GM15510 (cell line): Measurements from ENCODE around the gene OR4C3.
"Not testable (repeated sequence)": the region's sequence is repeated elsewhere in the genome, so short reads cannot be mapped to it uniquely, and the experiment has no call there.

Source experiments
- POLR2A ChIP-seq: IDR thresholded peaks from 3 replicates; pipeline ENCODE4 v1.6.1; 2011; ENCODE audit warnings: borderline replicate concordance; ENCODE audit not compliant: insufficient read length; ENCODE audit errors: extremely low read depth

OR4C3 gene

DNA sequence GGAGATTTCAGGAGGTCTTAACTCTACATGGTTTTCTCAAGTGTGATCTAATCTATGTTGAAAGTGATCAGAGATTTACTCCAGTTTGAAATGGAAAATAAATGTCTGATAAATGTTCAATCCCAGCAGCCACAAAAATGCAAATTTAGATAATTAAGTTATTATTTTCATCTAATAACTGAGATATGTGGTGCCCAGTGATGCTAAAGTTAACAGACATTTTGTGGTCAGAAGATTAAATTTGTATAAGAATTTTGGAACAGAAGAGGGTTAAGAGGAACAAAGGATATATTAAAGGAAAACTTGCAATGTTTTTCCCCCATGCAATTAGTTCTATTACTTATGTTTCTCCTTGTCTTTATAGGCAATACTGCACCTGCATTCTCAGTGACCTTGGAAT is at the start of gene OR4C3:
OR4C3 (plus strand) TSS at position 301 of the 400 bp plus-strand sequence. CDS start 102 bp downstream, outside the sequence.
- not testable (repeated sequence) for TF ChIP-seq POLR2A

DNA sequence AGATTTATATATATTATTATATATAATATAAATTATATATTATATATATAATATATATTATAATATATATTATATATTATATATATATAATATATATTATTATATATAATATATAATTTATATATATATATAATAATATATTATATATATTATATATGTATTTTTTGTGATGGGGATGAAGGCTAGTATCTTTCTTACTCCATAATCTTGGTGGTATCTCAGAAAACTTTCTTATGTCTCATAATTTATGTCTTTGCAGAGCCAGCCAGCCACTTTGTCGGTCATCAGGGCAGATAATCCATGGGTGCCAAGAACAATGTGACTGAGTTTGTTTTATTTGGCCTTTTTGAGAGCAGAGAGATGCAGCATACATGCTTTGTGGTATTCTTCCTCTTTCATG is 18.8 kb upstream of the OR4C3 start, which contains the start of gene OR4S1:
OR4S1 (plus strand) TSS at position 301 of the 400 bp plus-strand sequence; CDS start at position 301, 0 bp downstream.
- TF ChIP-seq POLR2A = no peak

DNA sequence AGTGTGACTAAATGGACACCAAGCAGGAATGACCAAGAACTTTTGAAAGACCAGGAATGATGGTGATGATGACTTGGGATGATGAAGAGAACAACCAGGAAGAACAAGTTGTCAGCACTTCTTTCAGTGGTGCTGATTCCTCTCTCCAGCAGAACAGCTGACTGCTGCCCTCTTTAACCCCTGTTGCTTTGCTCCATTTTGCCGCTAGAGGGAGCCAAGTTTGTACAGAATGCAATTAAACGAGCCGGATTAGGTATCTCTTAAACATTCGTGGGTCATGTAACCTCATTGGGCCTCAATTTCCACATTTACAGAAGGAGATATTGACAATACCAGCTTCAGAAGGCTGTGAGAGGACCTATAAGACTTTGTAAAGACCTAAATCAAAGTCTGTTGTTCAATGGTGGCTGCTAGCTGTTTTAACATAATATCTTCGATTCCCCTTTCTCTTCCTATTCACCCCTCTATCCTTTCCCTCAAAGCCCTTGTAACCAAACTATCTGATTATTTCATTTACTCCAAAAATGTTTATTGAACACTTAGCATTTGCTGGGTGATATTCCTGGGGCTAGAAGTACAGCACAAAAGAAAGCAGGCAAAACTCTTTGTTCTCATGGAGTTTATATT is 16.8 kb upstream of the OR4C3 start:
- no peak for TF ChIP-seq POLR2A

DNA sequence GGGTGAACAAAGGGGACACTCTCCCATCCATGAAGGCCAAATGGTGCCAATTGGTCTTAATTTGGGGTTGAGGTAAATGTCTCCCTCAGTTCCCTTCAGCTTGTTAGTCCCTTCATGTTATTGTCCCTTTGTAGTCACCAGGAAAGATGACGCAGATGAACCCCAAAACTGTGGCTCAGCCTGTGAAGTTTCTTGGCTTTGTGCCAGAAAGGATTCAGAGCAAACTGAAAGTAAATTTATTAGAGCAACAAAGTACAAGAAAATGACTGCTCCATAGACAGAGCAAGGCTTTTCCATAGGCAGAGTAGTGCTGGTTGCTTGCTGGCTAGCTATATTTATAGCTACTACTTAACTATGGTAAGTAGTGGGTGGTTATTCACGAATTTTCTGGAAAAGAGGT is 16.7 kb downstream of the OR4C3 start:
- TF ChIP-seq POLR2A = no peak

DNA sequence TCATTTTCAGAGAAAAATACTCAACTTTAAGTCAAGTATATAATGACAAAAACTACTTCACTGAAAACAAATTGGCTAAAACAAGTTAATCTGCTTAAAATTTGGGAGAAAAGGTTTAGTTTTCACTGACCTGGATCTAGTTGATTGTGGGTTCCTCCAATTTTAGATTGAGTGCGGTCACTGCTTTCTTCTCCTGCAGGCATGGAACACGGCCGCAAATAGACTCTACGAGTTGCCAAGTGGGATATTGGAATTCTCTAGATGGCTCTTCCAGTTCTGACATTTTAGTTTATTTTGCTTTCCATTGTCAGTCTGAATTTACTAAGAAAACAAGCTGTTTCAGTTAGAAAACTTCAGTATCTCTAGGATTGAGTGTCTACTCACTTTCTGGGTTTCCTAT is 29.3 kb downstream of the OR4C3 start:
- no peak for TF ChIP-seq POLR2A

DNA sequence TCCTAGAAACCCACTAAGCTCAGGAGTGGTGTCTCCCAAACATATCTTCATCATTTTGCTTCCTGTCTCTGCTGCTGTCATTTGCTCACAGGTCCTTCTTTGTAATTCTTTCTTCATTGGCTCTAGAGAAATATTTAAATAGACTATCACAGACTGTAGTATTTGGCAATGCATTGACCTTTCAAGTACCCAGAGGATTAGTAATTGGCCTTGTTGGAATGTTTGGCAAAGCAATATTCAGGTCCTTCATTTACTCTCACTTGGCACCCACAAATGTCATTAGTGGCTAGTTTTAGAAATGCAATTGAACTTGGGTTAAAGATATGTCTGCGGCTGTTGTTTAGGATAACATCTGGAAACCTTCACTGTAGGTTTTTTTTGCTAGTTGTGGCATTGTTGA is 30.0 kb downstream of the OR4C3 start:
- no peak for TF ChIP-seq POLR2A

DNA sequence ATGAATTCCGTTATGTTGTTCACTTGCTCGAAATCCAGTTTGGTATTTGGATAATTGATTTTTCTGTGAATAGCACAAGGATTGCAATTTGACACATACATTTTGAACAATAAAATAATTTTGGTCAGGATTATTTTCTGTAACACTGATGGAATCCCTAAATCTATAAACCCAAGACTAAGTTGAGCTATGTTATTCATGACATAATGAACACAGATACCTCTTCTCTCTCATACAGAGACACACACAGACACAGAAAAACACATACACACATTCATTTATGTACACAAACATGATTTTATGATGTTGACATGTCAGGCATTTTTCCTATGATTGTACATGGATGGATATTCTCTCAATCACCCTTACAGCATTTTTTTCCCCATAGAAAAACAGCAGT is 41.6 kb downstream of the OR4C3 start, which contains the start of gene OR4C5:
OR4C5 (minus strand) TSS at position 101 of the 400 bp plus-strand sequence; CDS start at position 101, 0 bp downstream.
- TF ChIP-seq POLR2A = no peak
